ENCODE measurements around the gene PRDM16.

DNA sequence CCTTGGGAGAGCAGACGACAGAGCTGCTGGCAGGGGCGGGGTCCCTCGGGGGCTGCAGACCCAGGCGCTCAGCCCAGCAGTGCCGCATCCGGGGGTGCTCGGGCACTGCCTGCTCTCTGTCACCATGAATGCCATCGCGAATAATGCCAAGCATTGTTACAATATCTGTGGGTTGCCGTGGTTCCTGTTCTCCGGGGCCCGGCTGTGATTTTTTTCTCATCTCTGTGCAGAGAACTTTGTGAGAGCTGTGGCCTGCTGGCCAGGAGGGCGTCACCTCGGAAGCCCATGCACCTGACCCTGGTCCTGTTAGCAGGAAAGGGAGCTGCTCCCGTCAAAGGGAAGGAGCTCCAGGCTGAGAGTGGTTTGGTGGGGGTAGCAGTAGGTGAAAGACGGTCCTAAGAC lies 70.4 kb downstream of the PRDM16 start:
- TF ChIP-seq EZH2phosphoT487 (IDR thresholded peaks at IDR 0.05; ENCODE audit: borderline replicate concordance, low read depth, low read length) (no peak), CTCF (conservative IDR thresholded peaks at IDR 0.05; ENCODE audit: low read length) (no peak)
